Measurements from ENCODE around the gene DLEC1. TPM values are rescaled to one million over a fixed set of nuclear protein-coding genes. Genes with fewer than 3 reads are reported as not detected.
A peak's percentile ranks its signal among the peaks of the same experiment; 100 is the strongest.

The DLEC1 gene
- total and polyA plus RNA-seq, 2 experiments from 2014 or later: 0.15 TPM; not detected in 1

GRCh38 chr3:38165722-38166387, 126.8 kb downstream of the DLEC1 start:
- Histone ChIP-seq H3K4me1 (ENCODE audit: insufficient read depth) (peaks cover 43% of the 10 kb centered on the region), H3K27ac (peak overlapping the region; percentile 83), H3F3A (ENCODE audit: insufficient read depth) (peaks cover 50% of the 10 kb centered on the region), H3K9me3 (ENCODE audit: low read depth) (no peaks in the 10 kb centered on the region), H2AFZ (peak overlapping the region; percentile 79), H3K9ac (peak overlapping the region; percentile 80), H3K27me3 (replicated peaks; ENCODE audit: insufficient read depth) (no peaks in the 10 kb centered on the region), H3K9me2 (ENCODE audit: insufficient read depth) (no peaks in the 10 kb centered on the region), H3K79me2 (ENCODE audit: insufficient read depth) (peaks cover 52% of the 10 kb centered on the region), H3K4me2 (ENCODE audit: unreplicated experiment) (peak overlapping the region; percentile 69), H3K36me3 (ENCODE audit: low read depth) (no peaks in the 10 kb centered on the region), H3K4me3 (peak overlapping the region; percentile 70), H4K20me1 (ENCODE audit: insufficient read depth) (no peaks in the 10 kb centered on the region)
- in situ Hi-C loops (cut with MboI): no loop called here
- TF ChIP-seq EZH2 (IDR thresholded peaks at IDR 0.05; ENCODE audit: insufficient read depth, poor library complexity, severe bottlenecking): no peak
- TF ChIP-seq EZH2phosphoT487 (IDR thresholded peaks at IDR 0.05; ENCODE audit: insufficient read depth, low read depth): no peak
- 3% methylated on average over 8 to 46 of the region's 62 CpGs for WGBS, 2 experiments (ENCODE audit: low coverage in 1 of 2, low lambda C conversion rate in 2 of 2, missing lambda C conversion rate in 2 of 2)
- peak; percentile 81 for DNase-seq

GRCh38 chr3:38167591-38167990, 128.6 kb downstream of the DLEC1 start:
- H3K27me3 ChIP-seq (replicated peaks; ENCODE audit: insufficient read depth): no peaks in the 10 kb centered on the region
- H3K9me3 ChIP-seq (ENCODE audit: low read depth): no peaks in the 10 kb centered on the region
- in situ Hi-C loops (cut with MboI): no loop called here
- peak overlapping the region; percentile 79 for H3K9ac ChIP-seq
- DNase-seq: peak; percentile 16
- H3K4me1 ChIP-seq (ENCODE audit: insufficient read depth): peaks cover 43% of the 10 kb centered on the region
- no peak overlapping the region for H2AFZ ChIP-seq
- peak overlapping the region; percentile 69 for H3K4me2 ChIP-seq (ENCODE audit: unreplicated experiment)
- no peaks in the 10 kb centered on the region for H3K9me2 ChIP-seq (ENCODE audit: insufficient read depth)
- H4K20me1 ChIP-seq (ENCODE audit: insufficient read depth): peaks cover 11% of the 10 kb centered on the region
- 72 to 74% methylated on average over 4 of the region's 4 CpGs for WGBS, 2 experiments (ENCODE audit: low coverage in 1 of 2, low lambda C conversion rate in 2 of 2, missing lambda C conversion rate in 2 of 2)
- H3K79me2 ChIP-seq (ENCODE audit: insufficient read depth): peaks cover 69% of the 10 kb centered on the region
- H3F3A ChIP-seq (ENCODE audit: insufficient read depth): peaks cover 62% of the 10 kb centered on the region
- no peak for TF ChIP-seq EZH2phosphoT487 (IDR thresholded peaks at IDR 0.05; ENCODE audit: insufficient read depth, low read depth)
- H3K4me3 ChIP-seq: peak overlapping the region; percentile 70
- no peaks in the 10 kb centered on the region for H3K36me3 ChIP-seq (ENCODE audit: low read depth)
- H3K27ac ChIP-seq: peak overlapping the region; percentile 98

- H4K20me1 ChIP-seq (ENCODE audit: insufficient read depth): peaks cover 11% of the 10 kb centered on the region
Measured at GRCh38 chr3:38168151-38169026, 129.4 kb downstream of the DLEC1 start.

GRCh38 chr3:38169027-38169317, 130.0 kb downstream of the DLEC1 start:
- WGBS, 2 experiments (ENCODE audit: low coverage in 1 of 2, low lambda C conversion rate in 2 of 2, missing lambda C conversion rate in 2 of 2): 0% methylated on average over 1 of the region's 1 CpG
- in situ Hi-C loops (cut with MboI): no loop called here

More at GRCh38 chr3:38168151-38169026, 129.4 kb downstream of the DLEC1 start:
- H3K9ac ChIP-seq: peak overlapping the region; percentile 79
- no peaks in the 10 kb centered on the region for H3K9me3 ChIP-seq (ENCODE audit: low read depth)
- H3K9me2 ChIP-seq (ENCODE audit: insufficient read depth): no peaks in the 10 kb centered on the region
- H3K4me3 ChIP-seq: peak overlapping the region; percentile 70
- H3K36me3 ChIP-seq (ENCODE audit: low read depth): no peaks in the 10 kb centered on the region
- H3F3A ChIP-seq (ENCODE audit: insufficient read depth): peaks cover 62% of the 10 kb centered on the region
- peaks cover 77% of the 10 kb centered on the region for H3K79me2 ChIP-seq (ENCODE audit: insufficient read depth)
- peaks cover 43% of the 10 kb centered on the region for H3K4me1 ChIP-seq (ENCODE audit: insufficient read depth)
- H3K27me3 ChIP-seq (replicated peaks; ENCODE audit: insufficient read depth): no peaks in the 10 kb centered on the region
- peak overlapping the region; percentile 98 for H3K27ac ChIP-seq
- H2AFZ ChIP-seq: peak overlapping the region; percentile 30; the same call in 1 of the 2 replicates
- TF ChIP-seq EZH2 (IDR thresholded peaks at IDR 0.05; ENCODE audit: insufficient read depth, poor library complexity, severe bottlenecking) (no peak), EZH2phosphoT487 (IDR thresholded peaks at IDR 0.05; ENCODE audit: insufficient read depth, low read depth) (no peak)
- DNase-seq: peak; percentile 79
- 33 to 41% methylated on average over 4 of the region's 4 CpGs for WGBS, 2 experiments (ENCODE audit: low coverage in 1 of 2, low lambda C conversion rate in 2 of 2, missing lambda C conversion rate in 2 of 2)
- peak overlapping the region; percentile 69 for H3K4me2 ChIP-seq (ENCODE audit: unreplicated experiment)
- in situ Hi-C loops (cut with MboI): no loop called here

More at GRCh38 chr3:38169027-38169317, 130.0 kb downstream of the DLEC1 start:
- no peaks in the 10 kb centered on the region for H3K9me2 ChIP-seq (ENCODE audit: insufficient read depth)
- H3K4me1 ChIP-seq (ENCODE audit: insufficient read depth): peaks cover 43% of the 10 kb centered on the region
- peaks cover 14% of the 10 kb centered on the region for H4K20me1 ChIP-seq (ENCODE audit: insufficient read depth)
- TF ChIP-seq EZH2phosphoT487 (IDR thresholded peaks at IDR 0.05; ENCODE audit: insufficient read depth, low read depth) (peak; percentile 64; the same call in 1 of the 2 replicates), EZH2 (IDR thresholded peaks at IDR 0.05; ENCODE audit: insufficient read depth, poor library complexity, severe bottlenecking) (no peak)
- H3K27me3 ChIP-seq (replicated peaks; ENCODE audit: insufficient read depth): no peaks in the 10 kb centered on the region
- H3K9me3 ChIP-seq (ENCODE audit: low read depth): no peaks in the 10 kb centered on the region
- DNase-seq: peak; percentile 74
- H3K9ac ChIP-seq: peak overlapping the region; percentile 79
- H2AFZ ChIP-seq: peak overlapping the region; percentile 30; the same call in 1 of the 2 replicates
- H3K27ac ChIP-seq: peak overlapping the region; percentile 98
- H3K4me2 ChIP-seq (ENCODE audit: unreplicated experiment): peak overlapping the region; percentile 69
- H3K4me3 ChIP-seq: peak overlapping the region; percentile 70
- H3K79me2 ChIP-seq (ENCODE audit: insufficient read depth): peaks cover 83% of the 10 kb centered on the region
- no peaks in the 10 kb centered on the region for H3K36me3 ChIP-seq (ENCODE audit: low read depth)
- peaks cover 57% of the 10 kb centered on the region for H3F3A ChIP-seq (ENCODE audit: insufficient read depth)
